H54 (cell line): Measurements from ENCODE around the gene PIP5K1C.

Experiments
- DNase-seq: peaks from one replicate; pipeline ENCODE4 v3.0.0; 2011; ENCODE audit warnings: low spot score, mixed read lengths; ENCODE audit not compliant: insufficient read length
- FAIRE-seq: peaks from 3 replicates; lab custom pipeline; 2011; peaks lifted over from hg19 to GRCh38; lab: Jason Lieb, UNC
- POLR2A ChIP-seq: IDR thresholded peaks from 2 replicates; pipeline ENCODE4 v1.6.1; 2011; ENCODE audit warnings: low read depth, mild to moderate bottlenecking, low read length

Gene PIP5K1C

DNA sequence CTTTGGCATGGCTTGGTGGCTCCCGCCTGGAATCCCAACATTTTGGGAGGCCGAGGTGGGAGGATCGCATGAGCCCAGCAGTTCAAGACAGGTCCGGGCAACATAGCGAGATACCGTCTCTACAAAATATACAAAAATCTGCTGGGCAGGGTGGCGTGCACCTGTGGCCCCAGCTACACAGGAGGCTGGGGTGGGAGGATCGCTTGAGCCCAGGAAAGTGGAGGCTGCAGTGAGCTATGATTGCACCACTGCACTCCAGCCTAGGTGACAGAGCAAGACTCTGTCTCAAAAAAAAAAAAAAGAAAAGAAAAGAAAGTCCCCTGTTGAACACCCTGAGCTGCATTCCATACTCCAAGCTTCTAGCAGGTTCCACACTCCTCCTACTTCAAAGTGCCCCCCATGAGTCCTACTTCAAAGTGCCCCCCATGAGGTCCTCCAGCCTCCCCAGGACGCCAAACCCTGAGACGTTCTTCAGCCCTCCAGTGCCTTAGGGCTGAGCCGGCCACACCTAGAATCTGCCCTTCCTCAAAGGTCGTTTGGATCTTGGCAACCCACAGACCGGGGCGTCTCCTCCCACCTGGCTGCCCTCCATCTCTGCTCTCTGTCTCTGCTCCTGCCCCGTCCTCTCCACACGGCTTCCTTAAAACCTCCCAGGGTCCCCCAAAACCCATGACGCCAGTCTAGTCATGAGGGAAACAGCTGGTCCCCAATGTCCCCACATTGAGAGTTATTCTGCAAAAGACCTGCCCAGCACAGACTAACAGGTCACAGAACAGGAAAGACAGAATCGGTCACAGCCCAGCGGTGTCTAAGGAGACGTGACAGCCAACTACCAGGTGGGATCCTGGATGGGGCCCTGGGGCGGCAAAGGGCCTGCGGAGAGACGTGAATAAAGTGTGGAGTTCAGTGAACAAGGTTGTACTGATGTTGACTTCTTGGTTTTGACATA is 12.7 kb upstream of the PIP5K1C start:
- FAIRE-seq (no peak), DNase-seq (no peak)
- no peak for TF ChIP-seq POLR2A

GRCh38 chr19:3710265-3710812 is 10.1 kb upstream of the PIP5K1C start:
- TF ChIP-seq POLR2A, result no peak
- FAIRE-seq (no peak), DNase-seq (no peak)

- DNase-seq (no peak), FAIRE-seq (no peak)
- no peak for TF ChIP-seq POLR2A
Measured at GRCh38 chr19:3708207-3708931, 8.1 kb upstream of the PIP5K1C start, which contains the start of gene TJP3. Gene TJP3, plus strand, starts transcription at chr19:3708384. Its CDS starts 20,049 bp downstream, at chr19:3728433.

DNA sequence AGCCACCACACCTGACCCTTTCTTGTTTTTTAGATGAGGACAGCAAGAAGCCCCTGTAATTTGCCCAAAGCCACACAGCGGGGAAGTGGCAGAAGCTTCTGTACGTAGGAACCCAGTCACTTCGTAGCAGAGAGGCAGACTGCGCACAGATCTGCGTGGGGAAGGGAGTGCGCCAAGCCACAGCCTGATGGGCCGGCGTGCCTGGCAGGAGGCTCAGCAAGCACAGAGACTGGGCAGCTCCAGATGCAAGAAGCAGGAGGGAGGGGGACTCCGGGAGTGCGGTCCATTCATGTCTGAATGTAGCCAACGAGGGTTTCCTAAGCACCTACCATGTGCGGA is 7.6 kb upstream of the PIP5K1C start:
- FAIRE-seq (no peak), DNase-seq (no peak)
- no peak for TF ChIP-seq POLR2A

DNA sequence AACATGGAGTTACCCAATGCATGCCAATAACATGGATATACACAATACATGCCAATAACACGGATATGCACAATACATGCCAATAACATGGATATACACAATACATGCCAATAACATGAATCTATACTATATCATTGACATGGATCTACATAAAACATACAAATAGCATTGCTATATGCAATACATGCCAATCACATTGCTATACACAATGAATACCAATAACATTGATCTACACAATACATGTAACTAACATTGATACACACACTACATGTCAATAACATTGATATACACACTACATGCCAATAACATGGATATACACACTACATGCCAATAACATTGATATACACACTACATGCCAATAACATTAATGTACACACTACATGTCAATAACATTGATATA is 932 bp upstream of the PIP5K1C start:
- FAIRE-seq, result no peak
- no peak for TF ChIP-seq POLR2A
- DNase-seq, result no peak

- no peak for TF ChIP-seq POLR2A
- FAIRE-seq (no peak), DNase-seq (no peak)
Measured at GRCh38 chr19:3699741-3700241, 477 bp downstream of the PIP5K1C start.

DNA sequence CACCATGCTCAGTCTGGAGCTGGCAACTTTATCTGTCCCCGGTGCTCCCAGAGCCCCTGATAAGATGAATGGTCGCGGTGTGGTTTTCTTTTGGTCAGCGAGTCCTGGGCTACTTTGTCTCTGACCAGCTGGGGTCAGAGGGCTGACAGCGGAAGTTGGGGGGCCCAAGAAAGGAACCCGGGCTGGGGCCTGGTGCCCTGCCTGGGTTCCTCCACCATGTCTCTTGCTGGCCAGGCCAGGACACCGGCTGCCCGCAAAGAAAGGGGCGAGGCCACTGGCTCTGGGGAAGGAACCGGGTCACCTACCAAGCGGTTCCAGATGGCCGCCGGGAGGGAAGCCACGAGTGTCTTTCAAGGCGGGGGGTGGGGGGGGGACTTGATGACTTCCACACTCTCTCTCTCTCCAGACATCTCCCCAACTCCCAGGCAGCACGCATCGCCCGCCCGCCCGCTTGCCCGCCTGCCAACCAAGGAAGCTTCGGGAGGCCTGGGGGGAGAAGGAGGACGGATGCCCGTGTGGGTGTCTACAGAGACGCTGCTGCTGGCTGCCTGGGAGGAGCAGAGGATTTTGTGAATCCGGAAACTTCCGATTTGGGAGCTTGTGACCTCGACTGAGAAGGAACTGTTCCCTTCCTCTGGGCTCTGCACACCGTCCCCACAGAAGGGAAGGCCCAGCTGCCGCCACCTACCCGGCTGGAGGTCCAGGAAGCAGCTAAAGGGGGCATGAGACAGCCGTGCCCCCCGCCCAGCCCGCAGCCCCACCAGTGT is 1.1 kb downstream of the PIP5K1C start:
- TF ChIP-seq POLR2A, result no peak
- FAIRE-seq (no peak), DNase-seq (peak; percentile 70)

- no peak for DNase-seq
- no peak for TF ChIP-seq POLR2A
- FAIRE-seq, result no peak
Measured at GRCh38 chr19:3698386-3698950, 1.8 kb downstream of the PIP5K1C start.

DNA sequence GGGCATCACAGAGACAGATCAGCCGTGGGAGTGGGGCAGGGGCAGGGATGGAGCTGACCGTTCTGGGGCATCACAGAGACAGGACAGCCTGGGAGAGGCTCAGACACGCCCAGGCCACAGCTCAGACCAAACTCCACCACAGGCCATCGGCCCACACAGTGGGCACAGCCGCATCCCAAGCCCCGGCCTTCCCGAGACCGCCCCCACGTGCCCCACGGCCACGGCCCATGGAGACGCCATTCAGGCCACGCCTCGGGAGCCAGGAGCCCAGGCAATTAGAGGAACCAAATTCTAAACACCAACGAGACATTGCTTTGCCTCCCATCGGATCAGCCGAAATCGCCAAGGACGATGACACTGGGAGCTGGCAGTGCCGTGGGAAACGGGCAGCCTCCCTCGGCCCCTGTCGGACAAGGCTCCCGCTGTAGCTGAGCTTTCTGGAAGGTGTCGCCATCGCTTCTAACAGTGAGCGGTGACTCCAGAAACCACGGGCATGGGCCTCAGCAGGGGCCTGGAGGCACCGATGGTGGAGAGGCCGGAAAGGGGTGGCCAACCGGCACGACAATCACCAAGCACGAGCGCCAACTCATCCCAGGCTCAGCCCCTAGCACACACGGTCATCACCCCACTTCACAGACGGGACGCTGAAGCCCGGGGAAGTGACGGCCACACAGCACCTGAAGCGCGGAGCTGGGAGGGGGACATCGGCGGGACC is 2.4 kb downstream of the PIP5K1C start:
- FAIRE-seq (no peak), DNase-seq (no peak)
- no peak for TF ChIP-seq POLR2A

GRCh38 chr19:3697094-3697493 is 3.2 kb downstream of the PIP5K1C start:
- TF ChIP-seq POLR2A, result no peak
- FAIRE-seq, result no peak
- no peak for DNase-seq

- DNase-seq, result no peak
- no peak for TF ChIP-seq POLR2A
- no peak for FAIRE-seq
Measured at GRCh38 chr19:3696660-3696995, 3.6 kb downstream of the PIP5K1C start.

DNA sequence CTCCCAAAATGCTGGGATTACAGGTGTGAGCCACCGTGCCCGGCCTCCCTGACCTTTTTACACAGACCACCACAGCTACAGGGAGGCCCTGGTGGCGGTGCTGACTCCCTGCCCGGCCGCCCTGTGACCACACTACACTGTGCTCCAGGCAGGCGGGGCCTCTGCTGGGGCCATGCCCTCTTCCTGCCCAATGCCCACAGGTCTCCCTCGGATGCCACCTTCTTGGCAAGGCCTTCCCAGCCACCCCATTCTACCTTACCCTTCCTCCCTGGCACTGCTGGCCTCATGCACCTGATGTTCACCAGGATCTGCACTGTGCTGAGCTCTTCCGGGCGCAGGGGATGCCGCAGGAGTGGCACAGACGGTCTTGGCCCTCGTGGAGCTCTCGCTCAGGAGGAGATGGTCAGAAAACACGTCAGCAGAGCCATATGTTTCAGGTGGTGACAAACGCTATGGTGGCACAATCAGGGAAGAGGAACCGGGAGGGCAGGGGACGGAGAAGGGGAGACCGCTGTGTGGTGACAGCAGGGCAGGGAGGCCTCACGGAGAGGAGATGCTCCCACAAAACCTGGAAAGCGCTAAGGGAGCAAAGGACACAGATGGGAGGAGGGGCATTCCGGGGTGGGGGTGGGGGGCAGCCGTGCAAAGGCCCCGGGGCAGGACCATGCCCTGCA is 4.1 kb downstream of the PIP5K1C start:
- no peak for TF ChIP-seq POLR2A
- DNase-seq (no peak), FAIRE-seq (no peak)

DNA sequence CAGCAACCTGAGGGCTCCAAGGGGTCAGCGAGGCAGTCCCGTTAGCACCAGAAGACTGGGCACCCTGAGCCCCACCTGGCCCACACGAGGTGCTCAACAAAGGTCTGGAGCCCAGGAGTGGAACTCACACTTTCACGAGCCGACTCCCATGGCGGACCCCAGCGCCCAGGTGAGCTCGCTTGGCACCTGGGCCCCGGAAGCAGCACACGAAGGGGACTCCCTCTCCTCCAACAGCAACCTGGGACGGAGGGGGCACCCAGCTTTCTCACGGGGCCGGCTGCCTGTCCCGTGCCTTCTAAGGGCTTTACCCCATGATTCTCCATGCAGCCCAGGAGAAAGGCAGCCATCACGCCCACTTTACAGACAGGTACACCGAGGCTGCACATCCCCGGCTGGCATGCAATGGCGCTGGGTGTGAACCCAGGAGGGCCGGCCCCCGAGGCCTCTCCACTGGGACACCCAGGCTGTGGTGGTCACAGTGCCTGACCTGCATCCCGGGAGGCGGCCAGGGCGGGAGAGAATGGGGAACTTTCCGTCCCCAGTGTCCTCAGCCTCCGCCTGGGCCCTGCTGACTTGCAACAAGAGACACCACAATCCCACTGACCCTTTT is 5.0 kb downstream of the PIP5K1C start:
- FAIRE-seq (no peak), DNase-seq (no peak)
- no peak for TF ChIP-seq POLR2A
